B cell (primary cell): ENCODE measurements around the gene NAB1.

Experiments
- CTCF ChIP-seq: fragments of 200-600 bp; IDR thresholded peaks from one replicate; pipeline ENCODE4 v1.8.0; 2022; ENCODE audit warnings: antibody characterized with exemption, mild to moderate bottlenecking
- EZH2 ChIP-seq: IDR thresholded peaks from 2 replicates; pipeline ENCODE4 v1.6.1; 2012; ENCODE audit warnings: borderline replicate concordance, low read depth, mild to moderate bottlenecking, moderate library complexity, low read length; ENCODE audit not compliant: insufficient read depth, poor library complexity, severe bottlenecking

- no peak for TF ChIP-seq CTCF
- TF ChIP-seq EZH2: no peak
Measured at GRCh38 chr2:190655570-190655969, 6.7 kb downstream of the NAB1 start.
